Measurements from ENCODE around the gene KL. TPM values are rescaled to one million over a fixed set of nuclear protein-coding genes. Genes with fewer than 3 reads are reported as not detected.

The KL gene
- total RNA-seq, 1 experiment from 2014 or later, result not detected

- Histone ChIP-seq H3K4me3 (replicated peaks in 1 of 2; ENCODE audit: low read depth in 1 of 2, low read length in 2 of 2) (no peak overlapping the region), H3K9ac (ENCODE audit: low read length) (no peak overlapping the region), H2AFZ (ENCODE audit: low read depth, low read length, poor library complexity, severe bottlenecking) (no peak overlapping the region), H4K20me1 (ENCODE audit: insufficient read depth) (no peaks in the 10 kb centered on the region), H3K9me2 (ENCODE audit: insufficient read depth) (no peaks in the 10 kb centered on the region), H3K9me3 (ENCODE audit: control insufficient read depth in 1 of 2, insufficient read depth in 1 of 2, low read depth in 1 of 2, low read length in 2 of 2) (no peaks in the 10 kb centered on the region; a peak in 1 of 4 replicates), H3K79me2 (ENCODE audit: insufficient read depth, low read length) (no peaks in the 10 kb centered on the region), H3K27ac (ENCODE audit: low read depth, low read length) (no peak overlapping the region), H3K4me1 (ENCODE audit: control insufficient read depth in 1 of 2, insufficient read depth in 2 of 2, low read length in 2 of 2) (no peaks in the 10 kb centered on the region), H3K27me3 (ENCODE audit: insufficient read depth, low read length) (no peaks in the 10 kb centered on the region), H3K4me2 (ENCODE audit: low read length) (no peak overlapping the region), H3K36me3 (ENCODE audit: control insufficient read depth in 1 of 2, insufficient read depth in 2 of 2, low read length in 2 of 2) (no peaks in the 10 kb centered on the region)
- POLR2A ChIA-PET, result no interaction called here
- RAD21 ChIA-PET (ENCODE audit: low non-redundant PET in 1 of 2, low total read pairs in 2 of 2, uncharacterized antibody in 2 of 2, unreplicated experiment in 2 of 2), result no interaction called here
- CTCF ChIA-PET, result no interaction called here
- no TSS peak for BruUV-seq (replicated peaks)
- intact Hi-C loops (cut with micrococcal nuclease), result no loop called here
- DNase-seq (ENCODE audit: low read depth, low spot score), result no peak
- no peak for TF ChIP-seq REST (IDR thresholded peaks at IDR 0.05; ENCODE audit: low read depth)
- TF ChIP-seq ZBTB33 (IDR thresholded peaks at IDR 0.05; ENCODE audit: extremely low read depth, insufficient replicate concordance, low read length), result no peak
- no peak for TF ChIP-seq EZH2phosphoT487 (IDR thresholded peaks at IDR 0.05; ENCODE audit: borderline replicate concordance)
- TF ChIP-seq CBX3 (IDR thresholded peaks at IDR 0.05; ENCODE audit: low read depth), result no peak
- no peak for TF ChIP-seq YY1 (IDR thresholded peaks at IDR 0.05; ENCODE audit: extremely low read depth, insufficient replicate concordance, low read depth, low read length)
- no peak for TF ChIP-seq POLR2A (IDR thresholded peaks at IDR 0.05; ENCODE audit: borderline replicate concordance, extremely low read depth, insufficient read depth, insufficient read length)
- no peak for TF ChIP-seq ELF1 (IDR thresholded peaks at IDR 0.05; ENCODE audit: borderline replicate concordance, low read depth)
- TF ChIP-seq SP1 (IDR thresholded peaks at IDR 0.05; ENCODE audit: low read depth), result no peak
- TF ChIP-seq FOSL1 (IDR thresholded peaks at IDR 0.05; ENCODE audit: low read depth), result no peak
- no peak for ATAC-seq
Observed at GRCh38 chr13:33100886-33101285, 84.7 kb downstream of the KL start.

Measured in HCT116 (cell line).